SH-SY5Y (cell line): ENCODE data around the gene SPDL1.

Experiments used
- GATA2 ChIP-seq: IDR thresholded peaks from 2 replicates; pipeline ENCODE4 v1.6.1; 2011; ENCODE audit warnings: mild to moderate bottlenecking, low read depth, low read length
- GATA3 ChIP-seq: IDR thresholded peaks from 2 replicates; pipeline ENCODE4 v1.6.1; 2011; ENCODE audit warnings: low read depth, mild to moderate bottlenecking, low read length, moderate library complexity

The SPDL1 gene

DNA sequence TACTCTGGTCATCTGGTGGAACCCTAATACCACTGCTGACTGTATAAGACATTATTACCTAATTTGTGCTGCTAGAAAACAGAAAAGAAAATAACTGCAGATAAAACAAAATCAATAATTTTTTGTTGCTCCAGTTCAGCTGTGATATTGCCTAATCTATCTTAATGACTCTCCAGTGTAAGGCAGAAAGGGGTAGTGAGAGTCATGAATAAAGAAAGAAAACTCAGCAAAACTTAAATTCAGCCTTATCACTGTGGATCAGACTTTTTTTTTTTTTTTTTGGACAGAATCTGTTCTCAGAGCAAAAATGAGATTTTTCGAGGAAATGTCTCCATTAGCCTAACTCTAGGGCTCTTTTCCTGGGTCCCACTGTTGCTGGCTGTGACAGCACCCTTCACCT, 52.4 kb downstream of the SPDL1 start:
- TF ChIP-seq GATA2: no peak
- no peak for TF ChIP-seq GATA3

DNA sequence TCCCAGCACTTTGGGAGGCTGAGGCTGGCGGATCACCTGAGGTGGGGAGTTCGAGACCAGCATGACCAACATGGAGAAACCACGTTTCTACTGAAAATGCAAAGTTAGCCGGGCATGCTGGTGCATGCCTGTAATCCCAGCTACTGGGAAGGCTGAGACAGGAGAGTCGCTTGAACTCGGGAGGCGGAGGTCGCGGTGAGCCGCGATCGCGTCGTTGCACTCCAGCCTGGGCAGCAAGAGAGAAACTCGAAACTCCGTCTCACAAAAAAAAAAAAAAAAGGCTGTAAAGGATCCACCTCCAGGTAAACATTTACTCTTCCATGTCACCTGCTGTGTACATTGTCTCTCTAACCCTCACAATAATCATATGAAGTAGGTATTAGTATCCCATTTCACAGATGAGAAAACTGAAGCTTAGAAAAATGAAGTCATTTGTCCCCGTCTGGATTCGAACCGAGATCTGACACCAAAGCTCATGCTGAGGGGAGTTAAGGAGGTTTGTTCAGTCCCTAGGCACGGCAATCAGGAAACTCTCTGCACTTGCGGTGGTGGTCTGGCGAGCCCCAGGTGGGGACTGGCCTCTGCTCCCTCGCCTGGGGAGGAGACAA, 53.0 kb downstream of the SPDL1 start:
- TF ChIP-seq GATA3: no peak
- no peak for TF ChIP-seq GATA2

DNA sequence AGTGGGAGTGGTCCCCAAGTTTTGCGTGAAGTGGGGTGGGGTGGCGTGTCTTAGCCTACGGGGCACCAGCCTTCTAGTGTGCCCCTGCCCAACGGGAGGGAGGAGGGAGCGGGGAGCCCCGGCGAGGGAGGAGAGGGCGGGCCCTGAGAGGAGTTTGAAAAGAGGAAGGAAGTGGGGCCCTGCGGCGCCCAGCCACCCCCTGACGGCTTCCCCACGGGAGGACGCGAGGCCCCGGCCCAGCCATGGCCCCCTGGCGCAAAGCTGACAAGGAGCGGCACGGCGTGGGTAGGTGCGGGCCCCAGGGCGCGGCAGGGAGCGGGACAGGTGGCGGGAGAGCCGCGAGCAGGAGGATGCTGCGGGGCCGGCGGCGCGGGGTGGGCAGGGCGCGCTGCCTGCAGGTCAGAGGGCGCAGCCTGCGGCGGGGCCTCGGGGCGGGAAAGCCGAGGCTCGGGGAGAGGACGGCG, 53.5 kb downstream of the SPDL1 start, which contains the start of gene DOCK2:
DOCK2 (plus strand) TSS at position 191 of the 464 bp plus-strand sequence; CDS start at position 243, 52 bp downstream.
- no peak for TF ChIP-seq GATA3
- TF ChIP-seq GATA2: no peak

DNA sequence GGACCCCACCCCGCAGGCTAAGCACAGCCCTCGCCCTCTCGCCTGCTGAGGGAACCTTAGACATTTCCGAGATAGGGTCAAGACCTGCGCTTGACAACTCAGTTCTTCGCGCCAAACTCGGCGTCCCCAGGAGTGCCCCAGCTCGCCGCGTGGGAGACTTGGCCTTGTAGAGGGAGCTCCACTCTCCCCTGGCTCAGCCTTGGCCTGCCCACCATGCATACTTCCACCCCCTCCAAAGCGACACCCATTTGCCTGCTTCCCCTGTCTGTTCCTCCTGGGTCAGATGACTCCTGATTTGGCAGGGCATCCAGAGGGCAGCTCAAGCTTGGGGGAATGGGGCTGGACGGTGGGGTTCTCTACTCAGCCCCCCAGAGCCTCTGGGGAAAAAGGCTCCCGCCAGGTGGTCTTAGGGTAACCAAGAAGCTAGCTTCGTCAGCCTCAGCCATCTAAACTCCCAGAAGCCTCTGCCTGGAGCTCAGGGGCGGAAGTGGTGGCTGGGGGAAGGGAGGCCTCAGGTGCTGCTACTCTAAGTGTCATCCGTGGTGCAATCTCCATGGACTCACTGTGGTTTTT, 54.1 kb downstream of the SPDL1 start:
- no peak for TF ChIP-seq GATA3
- TF ChIP-seq GATA2: no peak

DNA sequence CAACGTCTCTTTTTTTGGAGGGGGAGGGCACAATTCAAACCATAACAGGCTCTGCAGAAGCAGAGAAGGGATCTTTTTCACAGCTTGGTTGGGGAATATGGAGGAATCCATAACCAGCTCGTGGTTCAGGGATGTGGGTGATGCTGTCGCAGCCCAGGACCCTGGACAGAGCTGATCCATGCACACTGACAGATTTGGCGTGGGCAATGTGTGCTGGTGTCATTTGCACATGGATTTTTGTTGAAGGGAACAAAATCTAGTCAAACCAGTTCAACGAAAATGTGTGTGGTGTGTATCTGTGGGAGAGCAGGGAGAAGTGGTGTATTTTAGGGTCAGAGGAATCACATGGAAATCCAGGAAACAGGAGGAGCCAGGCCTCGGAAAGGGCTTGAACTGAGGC, 57.7 kb downstream of the SPDL1 start:
- TF ChIP-seq GATA2 (no peak), GATA3 (no peak)

DNA sequence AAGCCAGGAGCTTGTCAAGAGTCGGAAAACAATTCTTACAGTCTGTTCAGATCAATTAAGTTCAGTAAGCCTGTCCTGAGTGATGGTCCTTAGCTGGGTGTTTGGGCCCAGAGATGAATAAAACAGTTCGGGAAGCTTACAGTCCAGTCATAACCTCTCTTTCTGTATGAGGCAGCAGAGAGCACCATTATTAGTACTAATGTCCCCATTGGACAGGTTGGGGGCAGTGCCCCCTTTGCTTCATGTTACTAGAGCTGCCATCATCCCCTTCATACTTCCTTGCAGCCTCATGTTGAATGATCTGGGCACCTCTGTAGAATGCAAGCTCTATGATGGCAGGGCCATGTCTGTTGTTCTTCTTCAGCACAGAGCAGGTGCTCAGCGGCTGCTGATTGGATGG, 63.3 kb downstream of the SPDL1 start:
- TF ChIP-seq GATA2 (no peak), GATA3 (no peak)

DNA sequence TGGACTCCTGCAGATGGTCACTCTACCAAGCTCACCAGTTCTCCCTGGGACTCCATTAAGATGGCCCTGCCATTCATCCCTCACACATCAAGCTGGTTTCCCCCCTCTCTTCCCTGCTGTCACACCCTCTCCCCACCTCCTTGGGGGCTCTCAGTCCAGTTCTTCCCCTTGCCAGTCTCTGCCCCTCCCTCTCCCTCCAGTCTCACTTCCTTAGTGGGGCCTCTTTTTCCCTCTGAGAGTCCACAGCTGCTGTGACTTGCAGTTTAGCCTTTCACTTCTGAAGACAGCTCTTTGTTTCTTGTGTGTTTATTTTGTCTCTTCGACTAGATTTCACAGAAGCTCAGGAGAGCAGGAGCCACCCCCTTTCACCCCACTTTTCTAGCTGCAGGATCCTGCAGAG, 64.0 kb downstream of the SPDL1 start:
- TF ChIP-seq GATA2 (no peak), GATA3 (no peak)

DNA sequence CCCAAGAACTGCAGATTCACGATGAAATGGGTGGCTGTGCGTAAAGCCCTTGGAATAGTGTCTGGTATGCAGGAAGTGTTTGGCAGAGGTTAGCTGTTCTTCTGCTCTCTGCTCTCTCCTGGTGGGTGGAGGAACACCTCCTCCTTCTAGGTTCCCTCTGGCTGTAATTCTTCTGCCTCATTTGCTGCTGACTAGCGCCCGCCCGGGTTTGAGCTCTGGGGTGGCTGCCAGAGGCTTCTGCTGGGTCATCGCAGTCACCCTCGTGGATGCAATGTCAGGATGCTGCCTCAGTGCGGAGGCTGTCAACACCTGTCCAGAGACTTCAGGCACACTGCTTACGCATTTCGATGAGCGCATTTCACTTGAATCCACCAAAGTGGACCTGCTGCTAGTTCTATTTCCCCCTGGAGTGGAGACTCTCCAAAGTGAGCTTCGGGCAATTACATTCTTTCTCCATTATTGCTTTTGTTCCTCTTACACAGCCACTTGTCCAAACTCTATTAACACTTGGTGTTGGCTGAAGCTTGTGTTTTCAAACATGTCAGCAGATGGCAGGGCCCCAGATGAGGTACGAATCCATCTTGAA, 65.2 kb downstream of the SPDL1 start:
- TF ChIP-seq GATA2: no peak
- no peak for TF ChIP-seq GATA3

DNA sequence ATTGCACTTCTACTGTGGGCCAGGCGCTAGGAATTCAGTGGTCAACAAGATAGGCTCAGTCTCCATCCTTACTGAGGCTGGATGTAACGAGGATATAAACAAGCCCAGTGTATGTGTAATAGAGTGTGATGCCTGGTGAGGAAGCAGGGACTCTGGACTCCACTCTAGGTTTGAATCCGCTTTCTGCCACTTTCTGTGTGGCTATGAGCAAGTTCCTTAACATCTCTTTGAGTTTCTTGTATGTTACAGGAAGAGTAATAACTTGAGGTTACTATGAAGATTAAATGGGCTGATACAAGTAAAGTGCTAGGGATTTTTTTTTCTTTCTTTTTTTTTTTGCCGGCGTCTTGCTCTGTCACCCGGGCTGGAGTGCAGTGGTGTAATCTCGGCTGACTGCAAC, 65.9 kb downstream of the SPDL1 start:
- TF ChIP-seq GATA3 (no peak), GATA2 (no peak)

DNA sequence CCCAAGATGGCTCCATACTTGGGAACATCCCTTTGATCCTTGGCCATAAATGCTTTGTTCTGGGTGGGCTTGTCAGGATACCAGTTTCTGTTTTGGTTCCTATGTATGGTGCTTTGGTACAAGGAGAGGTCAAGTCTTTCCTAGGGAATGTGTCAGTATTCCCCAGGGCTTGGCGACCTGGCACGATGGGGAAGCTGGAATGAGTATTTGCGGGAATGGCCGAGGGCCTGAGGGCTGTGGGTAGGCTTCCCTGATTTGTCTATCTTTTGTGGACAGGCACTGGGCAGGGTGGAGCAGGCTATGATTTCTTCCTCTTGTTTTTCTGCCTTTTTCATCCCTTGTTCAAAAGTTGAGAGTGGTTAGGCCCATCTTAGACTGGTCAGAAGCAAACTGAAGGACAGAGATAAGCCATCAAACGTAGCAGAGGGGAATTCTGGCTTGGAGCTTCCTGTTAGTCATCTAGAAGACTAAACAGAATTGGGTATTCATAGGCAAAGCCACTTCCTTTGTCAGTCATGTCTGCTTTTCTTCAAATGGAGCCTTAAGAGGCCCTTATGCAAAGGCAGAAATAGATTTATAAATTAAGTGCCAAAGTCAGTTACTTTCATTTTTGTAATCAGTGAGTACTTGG, 67.2 kb downstream of the SPDL1 start:
- TF ChIP-seq GATA3: no peak
- no peak for TF ChIP-seq GATA2

DNA sequence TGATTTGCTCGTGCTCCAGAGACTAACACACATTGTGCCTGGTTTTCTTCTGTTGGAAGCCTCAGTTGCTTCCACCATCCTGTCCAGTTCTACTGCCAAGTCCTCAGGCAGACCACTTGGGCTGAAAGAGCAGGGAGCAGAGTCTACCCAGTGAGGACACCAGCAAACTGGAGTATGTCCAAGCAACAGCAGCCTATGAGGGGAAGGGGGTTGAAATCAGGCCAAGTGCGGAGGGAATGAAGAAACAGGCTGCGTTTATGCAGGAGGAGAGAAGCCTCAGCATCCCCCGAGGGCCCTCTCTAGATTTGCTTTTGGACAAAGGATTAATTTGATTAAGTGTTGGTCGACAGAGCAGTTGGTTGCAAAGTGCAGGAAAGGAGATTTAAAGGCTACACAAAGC, 68.0 kb downstream of the SPDL1 start:
- TF ChIP-seq GATA2: no peak
- TF ChIP-seq GATA3: no peak

DNA sequence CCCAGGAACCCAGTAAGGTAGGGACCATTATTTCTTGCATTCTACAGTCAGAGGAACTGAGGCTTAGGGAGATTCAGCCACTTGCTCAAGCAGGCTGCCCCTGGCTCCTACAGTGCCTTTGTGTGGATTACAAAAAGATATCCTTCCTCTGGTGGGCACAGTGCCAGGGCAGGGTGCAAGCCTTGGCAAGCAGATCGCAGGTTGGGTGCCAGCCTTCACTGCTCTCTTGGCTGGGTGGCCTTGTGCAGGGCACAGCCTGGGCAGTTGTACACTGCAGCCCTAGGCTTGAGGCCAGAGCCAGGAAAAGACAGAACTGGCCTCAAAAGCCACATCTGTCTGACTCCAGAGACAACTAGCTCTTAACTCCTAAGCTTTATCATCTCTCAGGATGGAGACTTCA, 68.5 kb downstream of the SPDL1 start:
- TF ChIP-seq GATA2 (no peak), GATA3 (no peak)

DNA sequence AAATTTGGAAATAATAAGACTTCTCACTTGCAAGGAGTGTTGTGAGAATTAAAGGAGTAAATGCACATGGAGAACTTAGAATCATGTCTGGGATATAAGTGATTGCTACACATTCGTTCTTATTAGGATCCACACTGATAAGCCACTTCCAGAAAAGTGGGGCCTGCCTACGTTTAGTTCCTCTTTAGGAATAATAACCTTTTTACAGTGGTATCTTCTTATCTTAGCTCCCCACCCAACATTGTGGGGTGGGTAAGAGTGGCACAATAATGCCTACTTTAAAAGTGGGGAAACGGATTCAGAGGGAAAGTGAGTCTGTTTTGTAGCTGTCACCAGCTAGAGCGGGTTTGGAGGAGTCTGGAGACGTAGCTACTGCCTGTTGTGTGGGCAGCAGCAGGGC, 69.5 kb downstream of the SPDL1 start:
- TF ChIP-seq GATA2 (no peak), GATA3 (no peak)
